DMS 273 (cell line): ENCODE data around the gene GFPT1.

Experiments used
- DNase-seq: peaks from one replicate; lab custom pipeline; 2025; ENCODE audit not compliant: unreplicated experiment; lab: John Stamatoyannopoulos, UW

The GFPT1 gene

GRCh38 chr2:69292256-69292655 is 94.8 kb downstream of the GFPT1 start:
- no peak for DNase-seq

- DNase-seq = no peak
Measured at GRCh38 chr2:69291721-69292120, 95.3 kb downstream of the GFPT1 start.

- peak; percentile 32 for DNase-seq
Measured at GRCh38 chr2:69291004-69291650, 95.9 kb downstream of the GFPT1 start.

- no peak for DNase-seq
Measured at GRCh38 chr2:69288429-69288828, 98.6 kb downstream of the GFPT1 start.

DNA sequence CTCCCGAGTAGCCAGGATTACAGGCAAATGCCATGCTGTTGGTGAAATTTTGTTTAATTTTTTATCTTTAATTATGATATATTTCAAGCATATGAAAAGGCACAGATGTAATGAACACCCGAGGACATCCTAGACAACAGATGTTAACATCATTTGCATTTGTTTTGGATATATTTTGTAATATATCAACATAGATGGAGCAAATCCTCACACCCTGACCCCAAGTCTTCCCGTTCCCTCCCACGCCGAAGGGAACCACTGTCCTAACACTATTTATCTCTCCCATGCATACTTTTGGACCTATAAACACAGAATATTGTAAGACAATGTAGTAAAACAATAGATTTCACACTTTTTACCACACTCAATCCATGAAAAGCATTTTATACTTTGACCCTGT is 99.5 kb downstream of the GFPT1 start:
- DNase-seq = no peak

- DNase-seq = no peak
Measured at GRCh38 chr2:69285379-69285894, 101.6 kb downstream of the GFPT1 start.

DNA sequence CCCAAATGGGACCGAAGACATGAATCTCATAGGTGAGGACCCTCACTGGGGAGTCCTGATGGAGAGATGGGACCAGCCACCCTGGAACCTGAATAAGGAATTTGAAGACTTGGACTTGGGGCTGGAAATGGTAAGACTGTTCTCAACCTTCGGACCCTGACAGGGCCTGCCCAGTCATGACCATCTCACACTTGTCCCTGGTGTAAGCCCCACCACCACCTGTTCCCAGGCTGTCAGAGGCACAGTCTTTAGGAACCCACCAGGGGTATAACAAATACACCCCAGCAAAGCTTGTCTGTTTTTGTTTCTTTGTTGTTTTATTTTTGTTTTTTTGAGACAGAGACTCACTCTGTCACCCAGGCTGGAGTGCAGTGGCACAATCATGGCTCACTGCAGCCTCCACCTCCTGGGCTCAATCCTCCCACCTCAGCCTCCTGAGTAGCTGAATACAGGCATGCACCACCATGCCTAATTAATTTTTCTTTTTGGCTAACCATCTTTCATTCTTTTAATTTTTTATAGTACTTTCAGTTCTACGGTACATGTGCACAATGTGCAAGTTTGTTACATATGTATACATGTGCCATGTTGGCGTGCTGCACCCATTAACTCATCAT is 106.1 kb downstream of the GFPT1 start:
- no peak for DNase-seq

GRCh38 chr2:69279931-69280681 is 106.9 kb downstream of the GFPT1 start:
- DNase-seq = no peak

- DNase-seq = no peak
Measured at GRCh38 chr2:69279211-69279610, 107.8 kb downstream of the GFPT1 start.

GRCh38 chr2:69278366-69278765 is 108.7 kb downstream of the GFPT1 start:
- peak; percentile 10 for DNase-seq

DNA sequence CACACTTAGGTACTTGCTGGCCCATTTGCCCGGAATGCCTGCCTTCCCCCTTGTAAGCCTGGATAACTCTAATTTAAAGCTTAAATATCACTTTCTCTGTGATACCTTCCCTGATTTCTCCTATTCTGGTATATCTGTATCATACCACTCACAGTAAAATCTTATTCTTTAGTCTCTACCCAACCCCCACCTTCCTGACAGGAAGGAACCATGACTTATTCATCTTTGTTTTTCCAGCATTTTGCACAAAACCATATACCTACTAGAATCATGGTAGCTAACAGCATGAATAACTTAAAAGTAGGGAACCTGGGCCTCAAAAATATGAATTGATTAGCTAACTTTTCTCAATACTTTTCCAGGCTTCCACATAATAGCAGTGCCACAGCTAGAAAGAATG is 111.5 kb downstream of the GFPT1 start:
- no peak for DNase-seq

GRCh38 chr2:69272803-69273471 is 114.1 kb downstream of the GFPT1 start:
- DNase-seq = no peak

GRCh38 chr2:69271831-69272257 is 115.2 kb downstream of the GFPT1 start:
- no peak for DNase-seq
